ENCODE results near the gene ZNF408. TPM values are rescaled to one million over a fixed set of nuclear protein-coding genes. Genes with fewer than 3 reads are reported as not detected.

Gene ZNF408
- total RNA-seq, 2 experiments from 2014 or later: 13.8 to 15.2 TPM

DNA sequence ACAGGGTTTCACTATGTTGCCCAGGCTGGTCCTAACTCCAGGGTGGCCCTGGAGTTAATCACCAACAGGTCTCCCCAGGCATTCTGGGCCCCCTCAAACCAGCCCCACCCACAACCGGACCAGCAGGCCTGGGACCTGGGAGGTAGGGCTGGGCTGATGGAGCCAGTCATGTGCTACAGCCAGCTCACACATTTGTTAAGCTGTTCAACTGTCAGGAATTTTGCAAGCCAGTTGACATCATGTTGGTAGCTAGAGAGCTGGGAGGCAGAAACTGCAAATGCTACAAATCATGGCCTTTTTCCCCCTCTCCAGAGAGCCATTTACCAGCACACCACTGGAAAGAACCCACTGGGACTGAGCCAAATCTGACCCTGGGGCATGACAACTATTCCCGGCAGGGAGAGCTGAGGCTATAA, 7.2 kb upstream of the ZNF408 start:
- POLR2A ChIA-PET: interaction anchor here (0.6 to 1.2 kb wide), 3 partner anchors 8 to 32 kb away, joined by 3 to 4 read pairs (median 3); no protein-coding TSS in a partner anchor

GRCh38 chr11:46694072-46694471, 6.8 kb upstream of the ZNF408 start:
- Histone ChIP-seq H2AFZ (ENCODE audit: low read length) (no peak overlapping the region), H3K4me2 (ENCODE audit: low read length) (no peak overlapping the region), H3K4me3 (ENCODE audit: low read depth, low read length, poor library complexity, severe bottlenecking) (no peak overlapping the region), H3K27ac (ENCODE audit: low read depth, low read length, poor library complexity, severe bottlenecking) (no peak overlapping the region), H3K9me2 (ENCODE audit: insufficient read depth, low read length) (no peaks in the 10 kb centered on the region), H3K36me3 (ENCODE audit: insufficient read depth, low read length) (peaks cover 24% of the 10 kb centered on the region), H4K20me1 (ENCODE audit: insufficient read depth, low read length) (no peaks in the 10 kb centered on the region), H3K9me3 (ENCODE audit: low read length) (no peaks in the 10 kb centered on the region), H3K4me1 (ENCODE audit: insufficient read depth, low read length, poor library complexity, severe bottlenecking) (peaks cover 5% of the 10 kb centered on the region), H3K79me2 (ENCODE audit: insufficient read depth, low read depth, low read length) (peaks cover 5% of the 10 kb centered on the region; the same call in 1 of the 2 replicates)
- DNase-seq (ENCODE audit: low spot score): no peak
- no peak for TF ChIP-seq EZH2phosphoT487 (IDR thresholded peaks at IDR 0.05; ENCODE audit: borderline replicate concordance, low read depth, low read length)
- TF ChIP-seq CTCF (conservative IDR thresholded peaks at IDR 0.05; ENCODE audit: low read length): no peak
- CTCF ChIA-PET (ENCODE audit: unreplicated experiment): no interaction called here
- no TSS peak for BruUV-seq (replicated peaks)
- intact Hi-C loops (cut with micrococcal nuclease; ENCODE audit: unreplicated experiment): no loop called here
- POLR2A ChIA-PET: interaction anchor here (1.1 to 1.2 kb wide), 2 partner anchors 9 to 32 kb away, joined by 3 to 4 read pairs; no protein-coding TSS in a partner anchor

More for the DNA sequence above, 7.2 kb upstream of the ZNF408 start:
- Histone ChIP-seq H3K27ac (ENCODE audit: low read depth, low read length, poor library complexity, severe bottlenecking) (no peak overlapping the region), H2AFZ (ENCODE audit: low read length) (no peak overlapping the region), H3K79me2 (ENCODE audit: insufficient read depth, low read depth, low read length) (peaks cover under 1% of the 10 kb centered on the region; the same call in 1 of the 2 replicates), H3K4me3 (ENCODE audit: low read depth, low read length, poor library complexity, severe bottlenecking) (no peak overlapping the region), H3K9me2 (ENCODE audit: insufficient read depth, low read length) (no peaks in the 10 kb centered on the region), H3K9me3 (ENCODE audit: low read length) (no peaks in the 10 kb centered on the region), H3K4me1 (ENCODE audit: insufficient read depth, low read length, poor library complexity, severe bottlenecking) (peaks cover under 1% of the 10 kb centered on the region), H3K36me3 (ENCODE audit: insufficient read depth, low read length) (peaks cover 24% of the 10 kb centered on the region), H4K20me1 (ENCODE audit: insufficient read depth, low read length) (no peaks in the 10 kb centered on the region), H3K4me2 (ENCODE audit: low read length) (no peak overlapping the region)
- TF ChIP-seq CTCF (conservative IDR thresholded peaks at IDR 0.05; ENCODE audit: low read length): no peak
- no peak for TF ChIP-seq EZH2phosphoT487 (IDR thresholded peaks at IDR 0.05; ENCODE audit: borderline replicate concordance, low read depth, low read length)
- DNase-seq (ENCODE audit: low spot score): no peak
- BruUV-seq (replicated peaks): no TSS peak
- intact Hi-C loops (cut with micrococcal nuclease; ENCODE audit: unreplicated experiment): no loop called here
- CTCF ChIA-PET (ENCODE audit: unreplicated experiment): no interaction called here

DNA sequence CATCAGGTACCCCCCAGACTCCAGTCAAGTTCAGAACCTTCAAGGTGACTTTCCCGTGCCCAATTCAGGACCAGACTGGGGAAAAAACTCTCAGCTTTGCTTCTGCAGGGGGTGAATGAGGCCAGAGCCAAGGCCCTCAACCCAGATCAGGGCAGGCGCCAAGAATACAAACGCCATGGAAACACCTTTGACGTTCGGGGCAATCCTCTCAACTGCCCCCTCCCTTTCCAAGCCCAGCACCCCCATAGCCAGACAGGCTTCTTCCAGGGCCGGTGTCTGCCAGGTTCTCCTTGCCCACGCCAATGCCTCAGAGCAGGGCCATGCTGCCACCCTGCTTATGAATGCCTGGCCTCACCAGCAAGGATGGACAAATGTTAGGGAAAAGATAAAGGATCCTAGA, 6.2 kb upstream of the ZNF408 start:
- Histone ChIP-seq H3K4me2 (ENCODE audit: low read length) (no peak overlapping the region), H3K36me3 (ENCODE audit: insufficient read depth, low read length) (peaks cover 24% of the 10 kb centered on the region), H3K79me2 (ENCODE audit: insufficient read depth, low read depth, low read length) (peaks cover 10% of the 10 kb centered on the region; the same call in 1 of the 2 replicates), H3K27ac (ENCODE audit: low read depth, low read length, poor library complexity, severe bottlenecking) (no peak overlapping the region), H3K9me3 (ENCODE audit: low read length) (no peaks in the 10 kb centered on the region), H2AFZ (ENCODE audit: low read length) (no peak overlapping the region), H4K20me1 (ENCODE audit: insufficient read depth, low read length) (no peaks in the 10 kb centered on the region), H3K9me2 (ENCODE audit: insufficient read depth, low read length) (no peaks in the 10 kb centered on the region), H3K4me3 (ENCODE audit: low read depth, low read length, poor library complexity, severe bottlenecking) (no peak overlapping the region), H3K4me1 (ENCODE audit: insufficient read depth, low read length, poor library complexity, severe bottlenecking) (peaks cover 10% of the 10 kb centered on the region)
- TF ChIP-seq EZH2phosphoT487 (IDR thresholded peaks at IDR 0.05; ENCODE audit: borderline replicate concordance, low read depth, low read length) (no peak), CTCF (conservative IDR thresholded peaks at IDR 0.05; ENCODE audit: low read length) (no peak)
- CTCF ChIA-PET (ENCODE audit: unreplicated experiment): no interaction called here
- no peak for DNase-seq (ENCODE audit: low spot score)
- intact Hi-C loops (cut with micrococcal nuclease; ENCODE audit: unreplicated experiment): no loop called here
- no TSS peak for BruUV-seq (replicated peaks)
- POLR2A ChIA-PET: interaction anchor here (1.0 to 1.1 kb wide), 2 partner anchors 9 to 20 kb away, joined by 3 to 4 read pairs; no protein-coding TSS in a partner anchor

Measured in OCI-LY7 (cell line).